H9 (cell line): ENCODE measurements around the gene MICAL2. TPM values are rescaled to one million over a fixed set of nuclear protein-coding genes. Genes with fewer than 3 reads are reported as not detected.

ENCODE experiments used
- DNase-seq: peaks from one replicate; pipeline ENCODE4 v3.0.0-alpha.2; 2017
- H2AFZ ChIP-seq: one replicate; pipeline ENCODE4 v1.6.1; 2013; ENCODE audit warnings: mild to moderate bottlenecking, low read length, control low read depth, moderate library complexity
- H2AK5ac ChIP-seq: 2 replicates; pipeline ENCODE4 v1.6.1; 2013; ENCODE audit warnings: low read length, control low read depth, mixed read lengths; ENCODE audit not compliant: insufficient read length
- H2BK120ac ChIP-seq: one replicate; pipeline ENCODE4 v1.6.1; 2013; ENCODE audit warnings: low read depth, mild to moderate bottlenecking, low read length, control low read depth, inconsistent platforms; ENCODE audit not compliant: poor library complexity, severe bottlenecking
- H2BK12ac ChIP-seq: 2 replicates; pipeline ENCODE4 v1.6.1; 2013; ENCODE audit warnings: low read length, control low read depth, mixed read lengths, low read depth; ENCODE audit not compliant: insufficient read length
- H2BK15ac ChIP-seq: 2 replicates; pipeline ENCODE4 v1.6.1; 2013; ENCODE audit warnings: low read depth, low read length, control low read depth
- H2BK20ac ChIP-seq: one replicate; pipeline ENCODE4 v1.6.1; 2013; ENCODE audit warnings: low read depth, mild to moderate bottlenecking, low read length, control low read depth, inconsistent platforms; ENCODE audit not compliant: poor library complexity, severe bottlenecking
- H2BK5ac ChIP-seq: 2 replicates; pipeline ENCODE4 v1.6.1; 2013; ENCODE audit warnings: low read length, control low read depth, mixed read lengths; ENCODE audit not compliant: insufficient read length
- H3K14ac ChIP-seq: 2 replicates; pipeline ENCODE4 v1.6.1; 2013; ENCODE audit warnings: low read length, control low read depth; ENCODE audit not compliant: insufficient read depth
- H3K18ac ChIP-seq: 2 replicates; pipeline ENCODE4 v1.6.1; 2013; ENCODE audit warnings: low read depth, mild to moderate bottlenecking, mixed read lengths, low read length, control low read depth; ENCODE audit not compliant: insufficient read length
- H3K23ac ChIP-seq: 2 replicates; pipeline ENCODE4 v1.6.1; 2013; ENCODE audit warnings: low read length, control low read depth, mixed read lengths, low read depth; ENCODE audit not compliant: insufficient read length
- H3K23me2 ChIP-seq: 2 replicates; pipeline ENCODE4 v1.6.1; 2013; ENCODE audit warnings: low read depth, mild to moderate bottlenecking, mixed read lengths, low read length, control low read depth; ENCODE audit not compliant: insufficient read length, poor library complexity, severe bottlenecking
- H3K27ac ChIP-seq: 2 replicates; pipeline ENCODE4 v1.5.1; 2013; ENCODE audit warnings: low read length, control low read depth, mixed read lengths, low read depth; ENCODE audit not compliant: insufficient read length
- H3K27me3 ChIP-seq: 2 replicates; pipeline ENCODE4 v1.6.1; 2013; ENCODE audit warnings: low read length, control low read depth, inconsistent platforms; ENCODE audit not compliant: insufficient read depth
- H3K4ac ChIP-seq: 2 replicates; pipeline ENCODE4 v1.6.1; 2013; ENCODE audit warnings: low read depth, mild to moderate bottlenecking, control low read depth, inconsistent platforms, low read length, moderate library complexity
- H3K4me1 ChIP-seq: 2 replicates; pipeline ENCODE4 v1.6.1; 2013; ENCODE audit warnings: low read length, control low read depth, inconsistent platforms; ENCODE audit not compliant: insufficient read depth
- H3K4me2 ChIP-seq: 2 replicates; pipeline ENCODE4 v1.6.1; 2013; ENCODE audit warnings: low read length, control low read depth, mixed read lengths; ENCODE audit not compliant: insufficient read length, insufficient read depth
- H3K56ac ChIP-seq: 2 replicates; pipeline ENCODE4 v1.6.1; 2013; ENCODE audit warnings: low read depth, mild to moderate bottlenecking, mixed read lengths, low read length, control low read depth; ENCODE audit not compliant: insufficient read length
- H3K79me1 ChIP-seq: 2 replicates; pipeline ENCODE4 v1.6.1; 2013; ENCODE audit warnings: low read depth, mild to moderate bottlenecking, moderate library complexity, low read length, control low read depth, inconsistent platforms; ENCODE audit not compliant: insufficient read depth, poor library complexity, severe bottlenecking
- H3K79me2 ChIP-seq: 2 replicates; pipeline ENCODE4 v1.6.1; 2013; ENCODE audit warnings: low read length, control low read depth, inconsistent platforms; ENCODE audit not compliant: insufficient read depth
- H3K9ac ChIP-seq: 2 replicates; pipeline ENCODE4 v1.6.1; 2013; ENCODE audit warnings: low read length, control low read depth, mixed read lengths; ENCODE audit not compliant: insufficient read length; ENCODE audit errors: extremely low read depth
- H3K9me3 ChIP-seq: one replicate; pipeline ENCODE4 v1.6.1; 2013; ENCODE audit warnings: low read depth, low read length, inconsistent platforms; ENCODE audit not compliant: control insufficient read depth
- H3T11ph ChIP-seq: one replicate; pipeline ENCODE4 v1.6.1; 2013; ENCODE audit warnings: mild to moderate bottlenecking, low read length, control low read depth, inconsistent platforms
- H4K20me1 ChIP-seq: one replicate; pipeline ENCODE4 v1.6.1; 2013; ENCODE audit not compliant: control insufficient read depth, insufficient read length, insufficient read depth
- H4K5ac ChIP-seq: 2 replicates; pipeline ENCODE4 v1.6.1; 2013; ENCODE audit warnings: low read depth, mild to moderate bottlenecking, mixed read lengths, low read length, control low read depth; ENCODE audit not compliant: insufficient read length
- H4K8ac ChIP-seq: replicated peaks from 2 replicates; pipeline ENCODE4 v1.6.1; 2013; ENCODE audit warnings: low read length, control low read depth, mixed read lengths, low read depth; ENCODE audit not compliant: insufficient read length
- H4K91ac ChIP-seq: 2 replicates; pipeline ENCODE4 v1.6.1; 2013; ENCODE audit warnings: low read depth, mild to moderate bottlenecking, moderate library complexity, mixed read lengths, low read length, control low read depth; ENCODE audit not compliant: insufficient read length
- H3K27ac Mint-ChIP-seq, 3 experiments: 2 replicates in 2 of 3; 3 replicates in 1 of 3; pipeline ENCODE4 v1.8.0; 2020 to 2021; ENCODE audit warnings: mixed read lengths in 3 of 3, mild to moderate bottlenecking in 1 of 3, moderate library complexity in 1 of 3
- H3K27me3 Mint-ChIP-seq: 2 replicates; pipeline ENCODE4 v1.8.0; 2021; ENCODE audit warnings: low read depth, mild to moderate bottlenecking, moderate library complexity, mixed read lengths
- H3K36me3 Mint-ChIP-seq, 3 experiments: 2 replicates in 2 of 3; 3 replicates in 1 of 3; pipeline ENCODE4 v1.8.0; 2020 to 2021; ENCODE audit warnings: low read depth in 3 of 3, mixed read lengths in 3 of 3; ENCODE audit not compliant: insufficient read depth in 1 of 3
- H3K4me1 Mint-ChIP-seq, 2 experiments: 2 replicates each; pipeline ENCODE4 v1.8.0; 2020; ENCODE audit warnings: mixed read lengths in 2 of 2
- H3K4me3 Mint-ChIP-seq, 2 experiments: 2 replicates in 1 of 2; 3 replicates in 1 of 2; pipeline ENCODE4 v1.8.0; 2020 to 2021; ENCODE audit warnings: mild to moderate bottlenecking in 2 of 2, mixed read lengths in 2 of 2, moderate library complexity in 1 of 2
- H3K9me3 Mint-ChIP-seq, 2 experiments: 2 replicates in 1 of 2; 3 replicates in 1 of 2; pipeline ENCODE4 v1.8.0; 2020; ENCODE audit warnings: mild to moderate bottlenecking in 2 of 2, mixed read lengths in 2 of 2, moderate library complexity in 1 of 2
- WGBS: extraction: QIAGEN DNeasy Blood & Tissue Kit; methylation state at CpG from one replicate; pipeline ENCODE4 v1.1.7; 2013; ENCODE audit warnings: missing lambda C conversion rate, low lambda C conversion rate, mixed read lengths; ENCODE audit not compliant: insufficient read length; ENCODE audit errors: extremely low coverage; 5-methylcytosine and 5-hydroxymethylcytosine counted together
- total RNA-seq: library from RNA; stranded (reverse); gene quantifications from 2 replicates; pipeline ENCODE4 v1.2.1, GENCODE V29; 2021
- TF ChIP-seq, protein P1 (sequence below): fragments of 200-600 bp; sonication (generic); conservative IDR thresholded peaks from 3 replicates; pipeline ENCODE4 v1.8.0; 2021; ENCODE audit warnings: antibody characterized with exemption, mild to moderate bottlenecking

Gene MICAL2
- total RNA-seq, 1 experiment from 2014 or later, result 4.7 TPM

DNA sequence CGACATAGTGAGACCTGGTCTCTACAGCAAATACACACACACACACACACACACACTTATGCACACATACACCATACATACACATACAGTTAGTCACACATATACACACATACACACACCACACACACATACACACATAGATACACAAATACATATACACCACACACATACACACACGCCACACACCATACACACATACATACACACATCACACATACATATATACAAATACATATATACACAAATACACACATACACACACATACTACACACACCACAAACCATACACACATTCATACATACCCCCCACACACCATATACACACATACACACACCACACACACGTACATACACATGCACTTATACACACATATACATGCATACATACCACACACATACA lies 57.7 kb downstream of the MICAL2 start:
- H2AFZ ChIP-seq, result no peak overlapping the region
- H2BK15ac ChIP-seq, result no peak overlapping the region
- no peak overlapping the region for H3K4me2 ChIP-seq
- no peak overlapping the region for H2BK20ac ChIP-seq
- Mint-ChIP-seq H3K4me3 (no peak overlapping the region), H3K9me3 (no peaks in the 10 kb centered on the region), H3K27me3 (no peaks in the 10 kb centered on the region), H3K4me1 (peaks cover 16 to 21% of the 10 kb centered on the region in 2 experiments), H3K27ac (no peak overlapping the region), H3K36me3 (no peaks in the 10 kb centered on the region; a peak in 1 of 7 replicates)
- no peaks in the 10 kb centered on the region for H3K79me1 ChIP-seq
- H4K5ac ChIP-seq, result no peak overlapping the region
- no peak overlapping the region for H2BK12ac ChIP-seq
- no peak overlapping the region for H3K9ac ChIP-seq
- 100% methylated on average over 2 of the region's 3 CpGs for WGBS
- no peak overlapping the region for H2BK5ac ChIP-seq
- H3T11ph ChIP-seq, result no peak overlapping the region
- no peak overlapping the region for H3K23ac ChIP-seq
- no peaks in the 10 kb centered on the region for H4K20me1 ChIP-seq
- H3K18ac ChIP-seq, result no peak overlapping the region
- no peak overlapping the region for H2BK120ac ChIP-seq
- no peak overlapping the region for H2AK5ac ChIP-seq
- H3K56ac ChIP-seq, result no peak overlapping the region
- no peaks in the 10 kb centered on the region for H3K4me1 ChIP-seq
- no peaks in the 10 kb centered on the region for H3K9me3 ChIP-seq
- H3K27me3 ChIP-seq, result no peaks in the 10 kb centered on the region
- H3K79me2 ChIP-seq, result no peaks in the 10 kb centered on the region
- H3K27ac ChIP-seq, result no peak overlapping the region
- TF ChIP-seq, protein P1, sequence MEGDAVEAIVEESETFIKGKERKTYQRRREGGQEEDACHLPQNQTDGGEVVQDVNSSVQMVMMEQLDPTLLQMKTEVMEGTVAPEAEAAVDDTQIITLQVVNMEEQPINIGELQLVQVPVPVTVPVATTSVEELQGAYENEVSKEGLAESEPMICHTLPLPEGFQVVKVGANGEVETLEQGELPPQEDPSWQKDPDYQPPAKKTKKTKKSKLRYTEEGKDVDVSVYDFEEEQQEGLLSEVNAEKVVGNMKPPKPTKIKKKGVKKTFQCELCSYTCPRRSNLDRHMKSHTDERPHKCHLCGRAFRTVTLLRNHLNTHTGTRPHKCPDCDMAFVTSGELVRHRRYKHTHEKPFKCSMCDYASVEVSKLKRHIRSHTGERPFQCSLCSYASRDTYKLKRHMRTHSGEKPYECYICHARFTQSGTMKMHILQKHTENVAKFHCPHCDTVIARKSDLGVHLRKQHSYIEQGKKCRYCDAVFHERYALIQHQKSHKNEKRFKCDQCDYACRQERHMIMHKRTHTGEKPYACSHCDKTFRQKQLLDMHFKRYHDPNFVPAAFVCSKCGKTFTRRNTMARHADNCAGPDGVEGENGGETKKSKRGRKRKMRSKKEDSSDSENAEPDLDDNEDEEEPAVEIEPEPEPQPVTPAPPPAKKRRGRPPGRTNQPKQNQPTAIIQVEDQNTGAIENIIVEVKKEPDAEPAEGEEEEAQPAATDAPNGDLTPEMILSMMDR, result no peak
- H3K4ac ChIP-seq, result no peak overlapping the region
- no peak overlapping the region for H3K14ac ChIP-seq
- DNase-seq, result no peak
- no peak overlapping the region for H4K8ac ChIP-seq
- H4K91ac ChIP-seq, result no peak overlapping the region
- H3K23me2 ChIP-seq, result no peaks in the 10 kb centered on the region
